GM15510 (cell line): ENCODE measurements around the gene NOVA2.

Experiments
- POLR2A ChIP-seq: IDR thresholded peaks from 3 replicates; pipeline ENCODE4 v1.6.1; 2011; ENCODE audit warnings: borderline replicate concordance; ENCODE audit not compliant: insufficient read length; ENCODE audit errors: extremely low read depth

NOVA2 gene

DNA sequence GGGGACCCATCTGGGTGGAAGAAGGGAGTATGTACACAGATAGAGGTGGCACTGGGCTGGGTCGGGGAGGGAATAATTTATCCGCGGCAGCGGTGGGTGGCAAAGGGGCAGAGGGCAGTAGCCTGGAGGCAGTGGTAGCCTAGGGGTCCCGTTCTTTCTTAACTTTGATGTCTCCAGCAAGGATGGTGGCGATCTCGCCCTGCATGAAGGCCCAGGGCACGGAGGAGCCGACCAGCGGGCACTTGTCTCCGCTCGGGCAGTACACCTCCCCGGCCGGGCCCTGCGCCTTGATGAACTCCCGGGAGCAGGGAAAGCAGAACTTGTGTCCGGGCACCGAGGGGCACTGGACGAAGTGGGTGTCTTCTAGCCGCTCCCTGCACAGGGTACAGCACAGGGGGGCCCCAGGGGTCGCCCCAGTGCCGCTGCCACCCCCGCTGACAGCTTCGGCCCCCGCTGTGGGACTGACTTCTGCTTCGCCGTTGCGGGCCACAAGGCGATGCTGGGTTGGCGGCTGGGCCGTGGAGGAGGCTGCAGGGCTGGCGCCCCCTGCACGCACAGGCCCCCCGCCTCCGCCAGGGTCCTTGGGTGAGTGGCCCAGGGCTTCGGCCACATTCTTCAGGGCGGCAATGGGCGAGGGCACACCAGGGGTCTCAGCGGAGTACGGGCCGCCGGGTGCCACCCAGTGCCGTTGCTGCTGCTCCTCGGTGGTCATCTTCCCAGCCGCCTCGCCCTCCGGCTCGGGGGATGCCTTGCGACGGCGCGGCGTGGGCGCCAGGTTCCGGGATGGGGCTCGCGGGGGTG, 89.6 kb downstream of the NOVA2 start:
- no peak for TF ChIP-seq POLR2A
